GM11168 (cell line): ENCODE data around the gene MTHFR.

ENCODE experiments used
- in situ Hi-C: fragments of 300-500 bp; cut with MboI; formaldehyde crosslinking; loops from one replicate; pipeline ENCODE4 v1.12.0; 2022; ENCODE audit warnings: low sequenced_read_pairs; ENCODE audit not compliant: unreplicated experiment

The MTHFR gene

DNA sequence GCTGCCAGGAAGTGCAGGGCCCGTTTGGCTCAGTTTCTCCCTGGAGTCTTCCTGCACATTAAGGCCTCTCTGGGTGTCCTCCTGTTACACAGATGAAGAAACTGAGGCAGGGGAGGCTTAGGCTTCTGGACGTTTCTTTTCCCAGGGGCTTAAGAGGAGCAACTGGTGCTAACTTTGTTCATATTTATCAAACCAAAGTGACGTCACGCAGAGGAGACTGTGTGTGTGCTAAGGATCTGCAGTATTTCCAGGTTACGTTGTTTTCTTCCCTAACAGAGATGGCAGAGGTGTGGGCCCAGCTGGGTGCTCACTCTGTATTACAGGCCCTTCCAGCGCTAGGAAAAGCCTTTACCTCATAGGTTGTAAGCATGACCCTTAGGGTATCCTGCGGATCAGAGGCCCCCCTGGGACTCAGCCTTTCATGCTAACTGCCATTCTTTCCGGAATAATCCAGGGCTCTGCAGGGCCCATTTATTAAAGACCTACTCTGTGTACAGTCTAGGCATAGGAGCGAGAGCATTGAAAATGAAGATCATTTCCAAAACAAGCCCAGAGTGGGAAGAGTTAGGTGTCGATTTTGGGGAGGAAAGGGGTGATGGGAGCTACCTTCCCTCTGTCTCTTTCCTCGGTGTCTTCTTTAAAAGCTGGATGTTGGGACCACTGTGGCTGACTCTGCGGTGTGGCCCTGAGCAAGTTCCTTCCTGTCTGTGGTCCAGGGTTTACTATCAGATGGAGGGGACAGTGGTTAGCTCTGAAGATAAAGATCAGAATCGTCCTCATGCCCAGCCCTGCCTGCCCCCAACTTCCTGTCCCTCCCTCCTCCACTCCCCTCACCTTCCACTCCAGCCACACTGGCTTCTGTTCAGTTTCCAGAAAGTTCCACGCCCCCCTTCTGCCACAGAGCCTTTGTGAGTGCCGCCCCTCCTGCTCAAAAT is 65.2 kb downstream of the MTHFR start:
- in situ Hi-C loops, result no loop called here

DNA sequence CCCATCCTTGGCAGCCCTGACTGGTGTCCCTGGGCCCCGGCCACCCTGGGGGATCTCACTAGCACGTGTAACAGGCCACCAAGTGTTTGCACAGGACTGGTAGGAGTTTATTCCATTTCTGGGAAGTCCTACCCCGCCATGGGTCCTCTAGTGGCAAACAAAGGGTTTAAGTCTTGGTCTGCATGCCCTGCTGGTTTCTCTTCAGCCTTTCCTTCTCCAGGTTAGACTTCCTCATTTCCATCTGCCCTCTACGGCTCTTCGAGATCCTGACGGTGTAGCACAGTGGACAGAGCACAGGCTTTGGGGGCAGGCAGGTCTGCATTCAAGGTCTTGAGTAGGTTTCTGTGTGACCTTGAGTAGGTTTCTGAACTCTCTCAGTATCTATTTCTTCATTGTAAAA is 67.0 kb downstream of the MTHFR start:
- in situ Hi-C loops, result no loop called here

DNA sequence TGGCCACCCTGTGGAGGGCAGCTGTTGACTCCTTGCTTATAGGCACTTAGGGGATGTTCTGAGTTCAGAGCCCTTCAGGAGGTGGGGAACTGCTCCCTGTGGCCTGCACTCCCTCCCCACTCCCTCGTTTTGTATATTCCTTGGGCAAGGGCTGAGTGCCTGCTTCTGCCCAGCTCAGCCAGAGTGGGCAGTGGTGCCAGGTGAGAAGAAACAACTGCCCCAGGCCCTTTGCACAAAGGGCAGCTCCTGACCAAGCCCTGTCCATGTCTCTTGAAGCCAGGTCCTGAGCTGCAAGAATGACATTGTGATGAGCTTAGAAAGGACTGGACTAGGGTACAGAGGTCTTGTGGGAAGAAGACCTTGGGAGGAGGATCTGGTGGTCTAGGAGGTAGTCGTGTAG is 67.7 kb downstream of the MTHFR start:
- in situ Hi-C loops, result no loop called here

DNA sequence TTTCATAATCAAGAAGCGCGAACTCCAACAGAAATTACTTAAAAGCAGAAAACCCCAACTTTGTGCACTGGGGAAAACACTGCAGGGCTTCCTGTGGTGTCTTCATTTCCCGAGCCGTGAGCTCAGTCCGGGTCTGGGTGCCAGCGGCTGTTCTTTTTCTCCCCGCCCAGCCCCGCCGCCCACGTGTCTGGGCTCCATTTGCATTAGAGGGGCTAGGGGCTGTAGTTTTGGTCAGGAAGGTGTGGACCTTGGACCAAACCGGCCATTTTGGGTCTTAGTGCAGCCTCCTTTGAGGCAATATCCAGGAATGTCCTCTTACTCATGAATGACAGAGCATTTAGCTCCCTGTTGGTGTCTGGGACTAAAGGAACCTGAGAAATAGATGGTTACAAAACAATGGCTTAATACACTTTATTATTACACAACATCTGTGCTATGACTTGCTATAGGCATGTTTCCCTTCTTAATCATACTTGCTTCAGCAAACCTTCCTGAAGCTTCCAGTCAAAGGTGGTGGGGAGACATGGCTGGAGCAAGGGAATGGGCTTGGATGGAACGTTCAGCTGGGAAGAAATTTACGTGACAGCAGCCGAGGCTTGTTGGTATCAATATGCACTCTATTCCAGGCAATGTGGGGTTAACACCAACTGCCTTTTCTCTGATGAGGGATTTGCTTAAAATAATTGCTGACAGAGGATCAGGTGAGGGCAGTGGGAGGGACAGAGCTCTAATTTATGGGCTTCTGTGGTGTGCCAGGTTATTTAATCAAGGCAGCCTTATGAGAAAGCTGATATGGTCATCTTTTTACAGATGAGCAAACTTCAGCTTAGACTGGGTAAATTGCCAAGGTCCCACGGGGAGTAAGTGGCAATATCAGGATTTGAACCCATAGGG is 68.8 kb downstream of the MTHFR start:
- in situ Hi-C loops, result no loop called here

DNA sequence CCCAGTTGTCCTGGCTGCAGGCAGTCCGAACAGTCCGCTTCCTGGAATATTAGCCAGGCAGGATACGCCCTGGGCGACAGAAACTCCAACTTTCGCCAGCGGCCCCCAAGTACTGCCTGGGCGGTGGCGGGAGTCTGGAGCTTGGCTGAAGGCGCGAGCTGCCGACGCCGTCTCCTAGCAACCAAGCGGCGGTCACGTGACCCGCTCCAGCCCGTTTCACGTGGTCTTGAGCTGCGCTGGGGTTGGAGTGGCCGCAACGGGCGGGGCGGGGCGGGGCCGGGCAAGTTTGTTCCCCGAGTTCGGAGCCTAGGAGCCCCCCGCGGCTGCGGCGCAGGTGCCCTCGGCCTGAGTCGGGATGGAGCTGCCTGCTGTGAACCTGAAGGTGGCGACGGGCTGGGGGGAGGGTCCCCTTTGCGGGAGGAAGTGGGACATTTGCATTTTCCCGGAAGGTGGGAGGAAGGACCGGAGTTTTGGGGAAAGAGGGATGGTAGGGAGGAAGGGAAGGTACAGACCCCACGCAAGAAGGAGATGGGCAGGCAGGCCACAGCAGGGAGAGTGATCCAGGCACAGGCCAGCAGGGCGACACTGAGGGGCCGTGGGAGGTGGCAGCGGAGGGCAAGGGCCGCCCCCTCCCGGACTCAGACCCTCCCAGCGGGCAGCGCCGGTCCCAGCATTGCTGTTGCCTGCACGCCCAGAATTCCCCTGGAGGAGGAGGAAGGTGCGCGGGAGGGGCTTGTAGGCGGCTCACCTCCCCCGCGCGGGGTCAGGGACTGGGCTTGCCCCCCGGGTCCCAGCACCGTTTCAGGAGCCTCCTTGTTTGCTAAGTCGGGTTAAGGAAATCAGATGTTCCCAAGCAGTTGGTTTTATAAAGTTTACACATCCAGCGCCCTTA is 69.7 kb downstream of the MTHFR start, which contains the start of gene AGTRAP:
Gene AGTRAP, plus strand, starts transcription at position 283 of the 892 bp plus-strand sequence. Its CDS starts 73 bp downstream, at position 356.
- in situ Hi-C loops, result no loop called here
